ENCODE data around the gene DOCK10.

DNA sequence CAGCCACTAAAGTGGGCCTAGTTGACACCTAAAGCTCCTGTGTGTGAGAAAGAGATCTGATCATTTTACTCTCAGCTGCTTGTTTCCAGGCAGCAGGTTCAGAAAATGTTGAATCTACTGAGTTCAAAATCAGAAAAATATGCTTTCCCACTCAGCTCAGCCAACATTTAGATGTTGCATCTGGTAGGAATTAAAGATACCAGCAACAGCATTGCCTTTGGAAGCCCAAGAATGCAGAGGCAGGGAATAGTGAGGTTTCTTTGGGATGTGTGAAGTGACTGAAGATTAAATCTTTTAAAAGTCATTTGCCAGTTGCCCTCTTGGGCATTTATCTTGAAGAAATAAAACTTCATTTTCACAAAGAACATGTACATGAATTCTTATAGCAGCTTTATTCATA, 33.9 kb upstream of the DOCK10 start:
- TF ChIP-seq TAF1 (IDR thresholded peaks at IDR 0.05; ENCODE audit: borderline replicate concordance, low read depth, low read length) = no peak
- no peak for TF ChIP-seq CTCF (IDR thresholded peaks at IDR 0.05 in 2 of 3, conservative IDR thresholded peaks at IDR 0.05 in 1 of 3; ENCODE audit: control insufficient read depth in 2 of 3, extremely low read depth in 1 of 3, insufficient read depth in 1 of 3, low read depth in 3 of 3, low read length in 3 of 3)
- TF ChIP-seq FOS (IDR thresholded peaks at IDR 0.05; ENCODE audit: borderline replicate concordance, extremely low read depth, insufficient read length) = no peak
- TF ChIP-seq BMI1 (IDR thresholded peaks at IDR 0.05; ENCODE audit: borderline replicate concordance) = no peak
- TF ChIP-seq ZZZ3 (IDR thresholded peaks at IDR 0.05; ENCODE audit: control insufficient read depth, insufficient read length, low read depth) = no peak
- no peak for TF ChIP-seq EP300 (IDR thresholded peaks at IDR 0.05; ENCODE audit: borderline replicate concordance in 1 of 2, control insufficient read depth in 1 of 2, low read depth in 2 of 2, low read length in 2 of 2)
- TF ChIP-seq, protein P1, sequence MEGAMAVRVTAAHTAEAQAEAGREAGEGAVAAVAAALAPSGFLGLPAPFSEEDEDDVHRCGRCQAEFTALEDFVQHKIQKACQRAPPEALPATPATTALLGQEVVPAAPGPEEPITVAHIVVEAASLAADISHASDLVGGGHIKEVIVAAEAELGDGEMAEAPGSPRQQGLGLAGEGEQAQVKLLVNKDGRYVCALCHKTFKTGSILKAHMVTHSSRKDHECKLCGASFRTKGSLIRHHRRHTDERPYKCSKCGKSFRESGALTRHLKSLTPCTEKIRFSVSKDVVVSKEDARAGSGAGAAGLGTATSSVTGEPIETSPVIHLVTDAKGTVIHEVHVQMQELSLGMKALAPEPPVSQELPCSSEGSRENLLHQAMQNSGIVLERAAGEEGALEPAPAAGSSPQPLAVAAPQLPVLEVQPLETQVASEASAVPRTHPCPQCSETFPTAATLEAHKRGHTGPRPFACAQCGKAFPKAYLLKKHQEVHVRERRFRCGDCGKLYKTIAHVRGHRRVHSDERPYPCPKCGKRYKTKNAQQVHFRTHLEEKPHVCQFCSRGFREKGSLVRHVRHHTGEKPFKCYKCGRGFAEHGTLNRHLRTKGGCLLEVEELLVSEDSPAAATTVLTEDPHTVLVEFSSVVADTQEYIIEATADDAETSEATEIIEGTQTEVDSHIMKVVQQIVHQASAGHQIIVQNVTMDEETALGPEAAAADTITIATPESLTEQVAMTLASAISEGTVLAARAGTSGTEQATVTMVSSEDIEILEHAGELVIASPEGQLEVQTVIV (IDR thresholded peaks at IDR 0.05; ENCODE audit: borderline replicate concordance, partially characterized antibody) = no peak
- no peak for TF ChIP-seq CEBPZ (IDR thresholded peaks at IDR 0.05; ENCODE audit: low read depth, low read length)
- TF ChIP-seq NR2C2 (IDR thresholded peaks at IDR 0.05; ENCODE audit: borderline replicate concordance, control insufficient read depth, insufficient read length, low read depth) = no peak
- TF ChIP-seq POLR2A (IDR thresholded peaks at IDR 0.05; ENCODE audit: low read depth, low read length) = no peak
- no peak for TF ChIP-seq CHD2 (IDR thresholded peaks at IDR 0.05; ENCODE audit: borderline replicate concordance, low read depth, low read length)
- no peak for TF ChIP-seq CREB1 (IDR thresholded peaks at IDR 0.05; ENCODE audit: low read depth)
- TF ChIP-seq PAX5 (IDR thresholded peaks at IDR 0.05; ENCODE audit: borderline replicate concordance, low read depth, low read length) = no peak
- no peak for TF ChIP-seq POLR2AphosphoS5 (IDR thresholded peaks at IDR 0.05; ENCODE audit: low read length)
